Panc1 (cell line): ENCODE data around the gene RFT1. TPM values are rescaled to one million over a fixed set of nuclear protein-coding genes. Genes with fewer than 3 reads are reported as not detected.

Experiments
- ATAC-seq: fragments of 200-7000 bp; cut with Tn5 transposase; 2 replicates; pipeline ENCODE4 v1.9.1; 2020; ENCODE audit warnings: mild to moderate bottlenecking, moderate library complexity
- BruUV-seq: library from RNA; stranded (reverse); fragments of 400-500 nt; replicated peaks from 2 replicates; lab custom pipeline; 2021; lab: Mats Ljungman, UMichigan
- CTCF ChIA-PET: fragments of 300-600 bp; sonication (Branson Sonifier 250); formaldehyde crosslinking; loops from one replicate; lab custom pipeline; 2022; ENCODE audit warnings: antibody characterized with exemption; lab: Charles Lee
- POLR2A ChIA-PET: fragments of 300-600 bp; sonication (Branson Sonifier 250); formaldehyde crosslinking; loops from one replicate; lab custom pipeline; 2022; ENCODE audit warnings: antibody characterized with exemption; lab: Charles Lee
- DNase-seq: peaks from one replicate; pipeline ENCODE4 v3.0.0-alpha.2; 2010; ENCODE audit warnings: low read depth, low spot score
- H3K27ac ChIP-seq: 2 replicates; pipeline ENCODE4 v1.5.1; 2011; ENCODE audit warnings: mild to moderate bottlenecking, low read length, inconsistent platforms
- H3K27me3 ChIP-seq: fragments of 200-500 bp; sonication (Bioruptor generic); 2 replicates; pipeline ENCODE4 v1.6.0; 2014; ENCODE audit warnings: low read length, inconsistent platforms; ENCODE audit not compliant: control insufficient read depth, insufficient read depth
- H3K36me3 ChIP-seq: fragments of 200-500 bp; sonication (Bioruptor generic); 2 replicates; pipeline ENCODE4 v1.5.1; 2014; ENCODE audit warnings: inconsistent platforms, mild to moderate bottlenecking, low read length, moderate library complexity; ENCODE audit not compliant: control insufficient read depth, insufficient read depth
- H3K4me1 ChIP-seq: 2 replicates; pipeline ENCODE4 v1.5.1; 2011; ENCODE audit warnings: inconsistent platforms, mild to moderate bottlenecking, low read length, moderate library complexity; ENCODE audit not compliant: control insufficient read depth, insufficient read depth
- H3K4me3 ChIP-seq, 2 experiments: 2 replicates each; pipeline ENCODE4 v1.5.1; 2011 to 2012; ENCODE audit warnings: low read depth in 2 of 2, low read length in 2 of 2, mild to moderate bottlenecking in 2 of 2, inconsistent platforms in 1 of 2, moderate library complexity in 1 of 2
- H3K9me3 ChIP-seq: fragments of 200-500 bp; sonication (Bioruptor generic); 2 replicates; pipeline ENCODE4 v1.5.1; 2014; ENCODE audit warnings: low read depth, mild to moderate bottlenecking, inconsistent platforms, low read length, moderate library complexity; ENCODE audit not compliant: control insufficient read depth, insufficient read depth
- POLR2AphosphoS5 ChIP-seq: IDR thresholded peaks from 2 replicates; pipeline ENCODE4 v1.6.1; 2012; ENCODE audit warnings: mild to moderate bottlenecking, low read depth, low read length, moderate library complexity
- REST ChIP-seq, 2 experiments: IDR thresholded peaks; 2 replicates each; pipeline ENCODE4 v1.6.1; 2011 to 2012; ENCODE audit warnings: low read depth in 2 of 2, control low read depth in 1 of 2, low read length in 1 of 2, mild to moderate bottlenecking in 1 of 2, moderate library complexity in 1 of 2; ENCODE audit not compliant: insufficient read depth in 1 of 2
- SIN3A ChIP-seq: IDR thresholded peaks from 2 replicates; pipeline ENCODE4 v1.6.1; 2012; ENCODE audit warnings: low read depth, mild to moderate bottlenecking, low read length, moderate library complexity, borderline replicate concordance; ENCODE audit not compliant: insufficient read depth
- TCF7L2 ChIP-seq: IDR thresholded peaks from 2 replicates; pipeline ENCODE4 v1.6.1; 2011; ENCODE audit warnings: mild to moderate bottlenecking, low read depth, low read length, inconsistent platforms
- in situ Hi-C: cut with HindIII; loops from 2 replicates; pipeline ENCODE4 v1.10.0; 2016; ENCODE audit warnings: low sequenced_read_pairs, low pct_unique_long_range_greater_than_20kb
- intact Hi-C: fragments of 100-400 bp; cut with micrococcal nuclease; formaldehyde crosslinking; loops from one replicate; pipeline ENCODE4 v1.10.0; 2022; ENCODE audit not compliant: unreplicated experiment
- total RNA-seq: library from RNA; stranded (reverse); gene quantifications from one replicate; pipeline ENCODE4 v1.2.1, GENCODE V29; 2021; ENCODE audit not compliant: unreplicated experiment
- TF ChIP-seq, protein P1 (sequence below): fragments of 450-650 bp; IDR thresholded peaks from 2 replicates; pipeline ENCODE4 v1.5.1; 2017; ENCODE audit warnings: mild to moderate bottlenecking

RFT1 gene
- total RNA-seq, 1 experiment from 2014 or later = 21.0 TPM

DNA sequence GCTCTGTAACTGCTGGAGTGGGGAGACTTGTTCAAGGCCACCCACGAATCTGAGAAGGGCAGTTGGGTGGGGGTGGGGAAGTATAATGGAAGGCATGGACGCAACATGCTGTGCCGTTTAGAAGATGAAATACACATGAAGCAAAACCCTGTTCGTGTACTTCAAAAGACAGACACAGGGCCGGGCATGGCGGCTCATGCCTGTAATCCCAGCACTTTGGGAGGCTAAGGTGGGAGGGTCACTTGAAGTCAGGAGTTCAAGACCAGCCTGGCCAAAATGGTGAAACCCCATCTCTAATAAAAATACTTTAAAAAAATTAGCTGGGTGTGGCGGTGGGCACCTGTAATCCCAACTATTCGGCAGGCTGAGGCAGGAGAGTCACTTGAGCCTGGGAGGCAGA is 47.5 kb downstream of the RFT1 start:
- TF ChIP-seq TCF7L2 = no peak
- no peak for TF ChIP-seq REST (IDR thresholded peaks at IDR 0.05; ENCODE audit: insufficient read depth in 1 of 2, low read depth in 2 of 2, low read length in 1 of 2)
- TF ChIP-seq, protein P1, sequence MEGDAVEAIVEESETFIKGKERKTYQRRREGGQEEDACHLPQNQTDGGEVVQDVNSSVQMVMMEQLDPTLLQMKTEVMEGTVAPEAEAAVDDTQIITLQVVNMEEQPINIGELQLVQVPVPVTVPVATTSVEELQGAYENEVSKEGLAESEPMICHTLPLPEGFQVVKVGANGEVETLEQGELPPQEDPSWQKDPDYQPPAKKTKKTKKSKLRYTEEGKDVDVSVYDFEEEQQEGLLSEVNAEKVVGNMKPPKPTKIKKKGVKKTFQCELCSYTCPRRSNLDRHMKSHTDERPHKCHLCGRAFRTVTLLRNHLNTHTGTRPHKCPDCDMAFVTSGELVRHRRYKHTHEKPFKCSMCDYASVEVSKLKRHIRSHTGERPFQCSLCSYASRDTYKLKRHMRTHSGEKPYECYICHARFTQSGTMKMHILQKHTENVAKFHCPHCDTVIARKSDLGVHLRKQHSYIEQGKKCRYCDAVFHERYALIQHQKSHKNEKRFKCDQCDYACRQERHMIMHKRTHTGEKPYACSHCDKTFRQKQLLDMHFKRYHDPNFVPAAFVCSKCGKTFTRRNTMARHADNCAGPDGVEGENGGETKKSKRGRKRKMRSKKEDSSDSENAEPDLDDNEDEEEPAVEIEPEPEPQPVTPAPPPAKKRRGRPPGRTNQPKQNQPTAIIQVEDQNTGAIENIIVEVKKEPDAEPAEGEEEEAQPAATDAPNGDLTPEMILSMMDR = no peak
- TF ChIP-seq POLR2AphosphoS5 = no peak
- TF ChIP-seq SIN3A = no peak
- no peaks in the 10 kb centered on the region for H3K36me3 ChIP-seq
- no peaks in the 10 kb centered on the region for H3K27me3 ChIP-seq
- no peak for DNase-seq
- no peak overlapping the region for H3K4me3 ChIP-seq
- ATAC-seq = no peak
- H3K4me1 ChIP-seq = no peaks in the 10 kb centered on the region
- H3K27ac ChIP-seq = no peak overlapping the region
- no TSS peak for BruUV-seq
- in situ Hi-C loops = no loop called here
- no peaks in the 10 kb centered on the region for H3K9me3 ChIP-seq
- intact Hi-C loops = no loop called here
- ChIA-PET POLR2A (no interaction called here), CTCF (no interaction called here)

- Histone ChIP-seq H3K4me3 (no peak overlapping the region), H3K4me1 (no peaks in the 10 kb centered on the region), H3K9me3 (no peaks in the 10 kb centered on the region), H3K27ac (no peak overlapping the region), H3K36me3 (no peaks in the 10 kb centered on the region), H3K27me3 (no peaks in the 10 kb centered on the region)
- ATAC-seq (no peak), DNase-seq (no peak)
- intact Hi-C loops (no loop called here), in situ Hi-C loops (no loop called here)
- ChIA-PET CTCF (no interaction called here), POLR2A (no interaction called here)
- TF ChIP-seq, protein P1 = no peak
- no peak for TF ChIP-seq SIN3A
- TF ChIP-seq REST (IDR thresholded peaks at IDR 0.05; ENCODE audit: insufficient read depth in 1 of 2, low read depth in 2 of 2, low read length in 1 of 2) = no peak
- TF ChIP-seq TCF7L2 = no peak
- no peak for TF ChIP-seq POLR2AphosphoS5
- no TSS peak for BruUV-seq
Observed at GRCh38 chr3:53081318-53081717, 48.9 kb downstream of the RFT1 start.
